HG03558 (cell line): ENCODE data around the gene TMEM178B.

Experiments
- ATAC-seq: cut with Tn5 transposase; IDR thresholded peaks from one replicate; pipeline ENCODE4 v1.9.1; 2021; ENCODE audit warnings: moderate number of reproducible peaks; ENCODE audit not compliant: unreplicated experiment; ENCODE audit errors: extremely low read depth

TMEM178B gene

DNA sequence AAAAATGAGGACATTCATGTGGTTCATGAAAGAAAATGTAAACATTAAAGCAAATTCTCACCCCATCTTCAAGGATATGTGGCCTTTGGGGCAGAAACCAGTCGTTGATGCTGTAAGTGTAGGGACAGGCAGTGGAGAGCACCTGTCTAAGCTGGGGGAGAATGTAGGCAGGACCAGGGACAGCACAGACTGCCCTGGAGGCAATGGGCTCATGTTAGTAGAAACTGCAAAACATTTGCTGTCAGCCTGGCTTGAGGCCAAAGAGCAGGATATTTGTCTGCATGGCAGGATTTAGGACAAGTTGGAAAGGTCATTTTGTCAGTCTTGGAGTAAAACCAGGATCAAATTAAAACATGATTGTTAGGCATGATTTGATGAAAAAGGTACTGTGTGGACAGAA is 265.7 kb downstream of the TMEM178B start:
- no peak for ATAC-seq

DNA sequence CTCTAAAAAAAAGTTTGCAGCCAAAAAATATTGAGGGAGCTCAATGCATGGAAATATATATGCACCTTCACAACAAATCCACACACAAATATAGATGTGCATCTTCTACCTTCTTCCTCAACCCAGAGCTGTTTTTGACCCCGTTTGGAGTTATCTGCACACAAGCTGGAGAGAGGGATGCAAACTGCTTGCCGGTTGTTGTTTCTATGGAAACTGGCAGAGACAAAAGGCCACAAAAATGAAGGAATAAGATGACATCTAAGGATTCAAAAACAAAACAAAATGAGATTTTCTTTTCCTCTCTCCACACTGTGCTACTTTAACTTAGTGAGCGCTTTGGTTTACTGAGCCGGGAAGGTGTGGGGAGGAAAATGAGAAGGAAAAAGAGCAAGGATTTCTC is 267.1 kb downstream of the TMEM178B start:
- no peak for ATAC-seq

GRCh38 chr7:141342621-141343408 is 269.0 kb downstream of the TMEM178B start:
- no peak for ATAC-seq

- ATAC-seq: no peak
Measured at GRCh38 chr7:141344153-141344935, 270.5 kb downstream of the TMEM178B start.

DNA sequence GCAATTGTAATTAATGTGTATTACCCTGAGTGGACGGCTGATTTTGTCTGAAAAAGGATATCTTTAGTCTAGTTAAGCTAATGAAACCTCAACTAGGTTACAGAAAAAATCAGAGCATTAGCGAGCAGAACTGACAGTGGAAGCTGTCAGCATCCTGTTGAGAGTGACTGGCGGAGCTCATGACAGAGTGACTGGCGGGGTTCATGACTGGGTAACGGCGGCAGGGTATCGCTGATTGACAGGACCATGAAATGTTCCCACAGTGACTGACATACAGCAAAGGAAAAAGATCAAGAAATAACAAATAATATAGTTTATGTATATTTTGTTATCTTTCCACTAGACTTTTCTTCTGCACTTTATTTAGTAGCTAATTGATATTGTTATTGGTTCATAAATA is 274.9 kb downstream of the TMEM178B start:
- ATAC-seq: no peak

- ATAC-seq: no peak
Measured at GRCh38 chr7:141349338-141349737, 275.5 kb downstream of the TMEM178B start.

DNA sequence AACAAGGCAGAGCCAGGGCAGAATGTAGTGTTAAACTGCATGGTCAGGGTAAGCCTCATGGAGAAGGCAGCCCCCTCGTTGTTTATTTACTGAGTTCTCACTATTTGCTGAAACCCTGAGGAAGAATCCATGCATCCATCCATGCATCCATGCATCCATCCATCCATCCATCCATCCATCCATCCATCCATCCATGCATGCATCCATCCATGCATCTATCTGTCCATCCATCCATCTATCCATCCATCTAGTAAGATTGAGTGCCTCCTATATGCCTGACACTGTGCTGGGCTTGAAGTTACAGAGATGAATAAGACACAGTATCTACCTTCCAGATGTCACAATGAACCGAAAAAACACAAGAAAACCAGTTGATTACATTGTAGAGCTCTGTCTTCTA is 275.9 kb downstream of the TMEM178B start:
- no peak for ATAC-seq

DNA sequence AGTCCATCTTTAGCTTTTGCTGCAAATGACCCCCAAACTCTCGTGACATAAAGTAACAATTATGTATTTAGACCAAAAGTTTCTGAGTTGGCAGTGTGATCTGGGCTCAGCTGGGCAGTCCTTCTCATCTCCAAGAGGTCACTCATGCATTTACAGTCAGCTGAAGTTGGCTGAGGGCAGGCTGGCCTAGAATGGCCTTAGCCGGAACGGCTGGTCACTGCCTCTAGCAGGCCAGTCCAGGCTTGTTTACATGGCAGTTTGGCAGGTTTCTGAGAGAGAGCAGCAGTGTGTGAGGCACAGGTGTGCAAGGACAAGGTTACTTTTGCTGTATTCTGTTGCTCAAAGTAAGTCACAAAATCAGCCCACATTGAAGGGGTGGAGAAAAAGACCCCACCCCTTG is 277.3 kb downstream of the TMEM178B start:
- no peak for ATAC-seq

GRCh38 chr7:141352955-141353354 is 279.1 kb downstream of the TMEM178B start:
- no peak for ATAC-seq

DNA sequence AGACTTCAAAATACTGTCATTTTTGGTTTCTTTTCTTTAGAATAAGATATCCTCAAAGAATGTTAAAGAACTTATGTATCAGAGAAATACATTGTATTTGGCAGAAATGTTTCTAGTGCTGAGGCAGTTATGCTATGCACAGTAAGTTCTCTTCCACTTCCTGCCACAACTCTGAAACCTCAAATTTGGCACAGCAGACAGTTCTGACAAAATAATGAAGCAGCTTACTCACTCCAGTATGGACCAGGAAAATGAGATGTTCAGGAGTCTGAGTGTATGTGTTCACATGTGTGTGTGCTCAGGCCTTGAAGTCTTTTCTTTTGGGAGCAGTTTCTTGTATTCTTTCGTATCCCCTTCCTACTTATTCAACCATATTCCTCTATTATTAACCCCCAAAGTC is 280.4 kb downstream of the TMEM178B start:
- no peak for ATAC-seq

DNA sequence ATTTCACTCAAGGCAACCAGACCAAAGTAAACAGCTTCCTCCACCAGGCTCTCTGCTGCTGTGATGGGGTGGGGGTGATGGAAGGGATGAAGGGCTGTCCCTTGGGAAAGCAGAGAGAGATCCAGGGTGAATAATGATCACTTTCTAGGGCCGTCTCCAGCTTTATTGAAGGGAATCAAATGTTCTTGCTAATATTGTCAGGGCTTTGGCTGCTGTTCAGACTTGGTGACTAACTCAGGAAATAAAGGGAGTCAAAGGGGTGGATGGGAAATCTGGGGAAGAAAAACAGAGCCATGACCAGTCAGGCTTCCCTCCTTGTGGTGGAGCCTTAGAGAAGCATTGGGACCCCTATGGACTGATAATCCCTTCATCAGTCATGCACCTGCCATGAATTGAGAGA is 281.2 kb downstream of the TMEM178B start:
- ATAC-seq: no peak

DNA sequence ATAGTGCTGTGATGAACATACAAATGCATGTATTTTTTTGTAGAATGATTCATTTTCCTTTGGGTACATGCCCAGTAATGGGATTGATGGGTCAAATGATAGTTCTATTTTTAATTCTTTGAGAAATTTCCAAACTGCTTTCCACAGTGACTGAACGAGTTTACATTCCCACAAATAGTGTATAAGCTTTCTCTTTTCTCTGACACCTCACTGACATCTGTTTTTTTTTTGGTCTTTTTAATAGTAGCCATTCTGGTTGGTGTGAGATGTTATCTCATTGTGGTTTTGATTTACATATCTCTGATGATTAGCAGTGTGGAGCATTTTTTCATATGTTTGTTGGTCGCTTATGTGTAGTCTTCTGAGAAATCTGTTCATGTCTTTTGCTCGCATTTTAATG is 282.3 kb downstream of the TMEM178B start:
- no peak for ATAC-seq

- ATAC-seq: no peak
Measured at GRCh38 chr7:141358386-141358785, 284.5 kb downstream of the TMEM178B start.

DNA sequence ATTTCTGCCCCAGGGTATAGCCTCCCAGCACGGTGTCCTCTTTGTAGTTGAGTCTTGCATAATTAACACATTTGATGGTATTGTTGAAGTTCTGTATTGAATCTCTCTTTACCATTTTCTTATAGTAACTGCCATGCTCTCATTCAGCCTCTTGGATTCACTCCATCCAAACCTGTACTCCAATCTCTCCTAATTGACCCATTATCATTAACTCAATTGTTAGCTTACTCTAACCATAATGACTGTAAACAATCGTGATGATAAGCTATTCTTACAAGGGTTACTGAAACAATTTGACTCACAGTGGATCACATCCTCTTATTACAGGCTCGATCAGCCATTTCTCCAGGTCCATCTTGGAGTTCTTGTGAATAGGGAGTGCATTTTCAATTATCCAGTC is 285.4 kb downstream of the TMEM178B start:
- ATAC-seq: no peak

- ATAC-seq: no peak
Measured at GRCh38 chr7:141359740-141360415, 286.0 kb downstream of the TMEM178B start.

GRCh38 chr7:141360416-141360760 is 286.5 kb downstream of the TMEM178B start:
- no peak for ATAC-seq

- ATAC-seq: no peak
Measured at GRCh38 chr7:141360803-141361202, 286.9 kb downstream of the TMEM178B start.

- no peak for ATAC-seq
Measured at GRCh38 chr7:141361479-141361878, 287.6 kb downstream of the TMEM178B start.

DNA sequence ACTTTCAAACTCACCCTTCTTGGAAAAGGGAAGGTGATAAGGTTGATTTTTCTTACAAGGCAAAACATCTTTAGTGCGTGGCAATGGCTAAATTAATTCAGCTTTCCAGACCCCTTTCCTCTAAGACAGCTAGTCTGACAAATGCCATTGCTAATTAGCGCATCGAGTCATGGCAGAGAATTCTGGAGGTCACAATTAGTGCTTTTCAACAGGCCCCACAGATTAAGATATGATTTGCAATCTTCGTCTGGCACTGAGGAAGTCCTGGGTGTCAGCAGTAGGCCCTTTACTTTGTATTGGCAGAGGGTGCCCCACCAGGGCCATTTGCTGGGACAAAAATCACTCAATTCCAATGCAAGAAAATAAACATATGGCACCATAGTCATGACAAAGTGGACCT is 288.1 kb downstream of the TMEM178B start:
- ATAC-seq: no peak

DNA sequence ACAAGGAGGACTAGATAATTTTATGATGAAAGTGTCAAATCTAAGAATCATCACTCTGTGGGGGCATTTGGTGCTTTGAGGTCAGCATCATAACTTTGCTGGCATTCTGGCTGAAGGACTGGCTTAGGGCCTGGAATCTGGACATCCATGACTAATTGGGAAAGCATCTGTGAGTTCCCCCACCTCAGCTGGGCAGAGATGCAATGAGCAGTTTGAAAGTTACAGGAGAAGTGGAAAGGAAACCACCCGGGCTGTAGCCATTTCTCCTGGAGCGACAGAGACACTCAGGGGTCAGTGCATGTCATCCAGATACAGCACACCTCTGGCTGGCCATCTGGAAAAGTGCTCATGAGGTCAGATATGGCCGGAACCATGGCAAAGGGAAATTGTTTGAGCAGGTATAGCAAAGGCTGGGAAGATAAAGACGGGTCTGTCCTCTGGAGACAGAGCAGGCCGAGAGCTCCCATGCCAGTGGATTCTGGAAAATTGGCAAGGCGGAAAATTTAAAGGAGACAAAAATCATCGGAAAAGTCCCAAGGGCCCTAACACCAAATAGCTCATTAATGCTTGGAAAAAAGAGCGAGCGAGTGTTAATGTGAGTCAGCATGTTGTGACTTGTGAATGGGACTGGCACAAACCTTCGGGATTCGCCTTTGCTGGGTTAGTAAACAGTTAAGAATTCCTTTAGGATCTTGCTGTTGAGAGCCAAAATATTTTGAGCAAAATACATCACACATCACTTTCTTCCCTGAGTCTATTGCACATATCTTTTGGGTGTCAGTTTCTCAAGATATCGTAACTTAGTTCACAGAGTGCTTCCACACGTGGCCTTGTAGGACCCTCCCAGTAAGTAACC is 288.9 kb downstream of the TMEM178B start:
- ATAC-seq: no peak
